Panc1 (cell line): ENCODE results near the gene SRGAP2B.
"Not testable (repeated sequence)": the region's sequence is repeated elsewhere in the genome, so short reads cannot be mapped to it uniquely, and the experiment has no call there.

ENCODE experiments used
- CTCF ChIP-seq: fragments of 450-650 bp; IDR thresholded peaks from 2 replicates; pipeline ENCODE4 v1.5.1; 2017; ENCODE audit warnings: mild to moderate bottlenecking
- POLR2AphosphoS5 ChIP-seq: IDR thresholded peaks from 2 replicates; pipeline ENCODE4 v1.6.1; 2012; ENCODE audit warnings: mild to moderate bottlenecking, low read depth, low read length, moderate library complexity
- SIN3A ChIP-seq: IDR thresholded peaks from 2 replicates; pipeline ENCODE4 v1.6.1; 2012; ENCODE audit warnings: low read depth, mild to moderate bottlenecking, low read length, moderate library complexity, borderline replicate concordance; ENCODE audit not compliant: insufficient read depth
- TCF7L2 ChIP-seq: IDR thresholded peaks from 2 replicates; pipeline ENCODE4 v1.6.1; 2011; ENCODE audit warnings: mild to moderate bottlenecking, low read depth, low read length, inconsistent platforms
- TF ChIP-seq, protein P1 (sequence below), 2 experiments: IDR thresholded peaks; 2 replicates each; pipeline ENCODE4 v1.6.1; 2011 to 2012; ENCODE audit warnings: low read depth in 2 of 2, control low read depth in 1 of 2, low read length in 1 of 2, mild to moderate bottlenecking in 1 of 2, moderate library complexity in 1 of 2; ENCODE audit not compliant: insufficient read depth in 1 of 2

DNA sequence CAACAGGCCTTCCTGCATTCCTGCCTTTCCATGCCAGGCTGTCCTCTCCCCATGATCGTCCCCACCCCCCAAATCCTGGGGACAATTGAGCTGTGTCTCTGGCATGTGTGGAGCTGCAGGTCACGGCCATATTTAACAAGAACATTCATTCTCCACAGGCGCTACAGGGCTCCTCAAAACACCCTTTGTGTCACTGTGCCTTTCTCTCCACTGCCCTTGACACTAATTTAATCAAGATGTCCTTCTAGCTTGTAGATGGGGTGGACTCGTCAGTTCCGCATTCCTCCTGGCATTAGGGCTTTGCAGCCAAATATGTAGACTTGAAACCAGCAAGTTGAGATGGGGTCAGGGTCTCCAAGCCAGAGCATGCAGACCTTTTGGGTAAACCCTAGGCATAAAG is 163.0 kb downstream of the SRGAP2B start:
- TF ChIP-seq, protein P1, sequence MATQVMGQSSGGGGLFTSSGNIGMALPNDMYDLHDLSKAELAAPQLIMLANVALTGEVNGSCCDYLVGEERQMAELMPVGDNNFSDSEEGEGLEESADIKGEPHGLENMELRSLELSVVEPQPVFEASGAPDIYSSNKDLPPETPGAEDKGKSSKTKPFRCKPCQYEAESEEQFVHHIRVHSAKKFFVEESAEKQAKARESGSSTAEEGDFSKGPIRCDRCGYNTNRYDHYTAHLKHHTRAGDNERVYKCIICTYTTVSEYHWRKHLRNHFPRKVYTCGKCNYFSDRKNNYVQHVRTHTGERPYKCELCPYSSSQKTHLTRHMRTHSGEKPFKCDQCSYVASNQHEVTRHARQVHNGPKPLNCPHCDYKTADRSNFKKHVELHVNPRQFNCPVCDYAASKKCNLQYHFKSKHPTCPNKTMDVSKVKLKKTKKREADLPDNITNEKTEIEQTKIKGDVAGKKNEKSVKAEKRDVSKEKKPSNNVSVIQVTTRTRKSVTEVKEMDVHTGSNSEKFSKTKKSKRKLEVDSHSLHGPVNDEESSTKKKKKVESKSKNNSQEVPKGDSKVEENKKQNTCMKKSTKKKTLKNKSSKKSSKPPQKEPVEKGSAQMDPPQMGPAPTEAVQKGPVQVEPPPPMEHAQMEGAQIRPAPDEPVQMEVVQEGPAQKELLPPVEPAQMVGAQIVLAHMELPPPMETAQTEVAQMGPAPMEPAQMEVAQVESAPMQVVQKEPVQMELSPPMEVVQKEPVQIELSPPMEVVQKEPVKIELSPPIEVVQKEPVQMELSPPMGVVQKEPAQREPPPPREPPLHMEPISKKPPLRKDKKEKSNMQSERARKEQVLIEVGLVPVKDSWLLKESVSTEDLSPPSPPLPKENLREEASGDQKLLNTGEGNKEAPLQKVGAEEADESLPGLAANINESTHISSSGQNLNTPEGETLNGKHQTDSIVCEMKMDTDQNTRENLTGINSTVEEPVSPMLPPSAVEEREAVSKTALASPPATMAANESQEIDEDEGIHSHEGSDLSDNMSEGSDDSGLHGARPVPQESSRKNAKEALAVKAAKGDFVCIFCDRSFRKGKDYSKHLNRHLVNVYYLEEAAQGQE (IDR thresholded peaks at IDR 0.05; ENCODE audit: insufficient read depth in 1 of 2, low read depth in 2 of 2, low read length in 1 of 2): not testable (repeated sequence)
- TF ChIP-seq CTCF, POLR2AphosphoS5, SIN3A, TCF7L2: not testable (repeated sequence)
